ENCODE data around the gene HSD3B2. TPM values are rescaled to one million over a fixed set of nuclear protein-coding genes. Genes with fewer than 3 reads are reported as not detected.

Gene HSD3B2
- total RNA-seq, 4 donors from 2014 or later = 0.72 TPM; not detected in 3

GRCh38 chr1:119469741-119470140, 54.8 kb downstream of the HSD3B2 start:
- WGBS = 71% methylated on average over 1 of the region's 1 CpG
- H3K4me1 ChIP-seq = peaks cover 24% of the 10 kb centered on the region
- TF ChIP-seq POLR2A (IDR thresholded peaks at IDR 0.05) (no peak), POLR2AphosphoS5 (IDR thresholded peaks at IDR 0.05) (no peak), CTCF (IDR thresholded peaks at IDR 0.05) (no peak)

GRCh38 chr1:119470377-119470776, 55.4 kb downstream of the HSD3B2 start:
- Histone ChIP-seq H3K27ac (no peak overlapping the region), H3K27me3 (no peaks in the 10 kb centered on the region), H3K36me3 (no peaks in the 10 kb centered on the region), H3K4me1 (peaks cover 24% of the 10 kb centered on the region), H3K9me3 (no peaks in the 10 kb centered on the region), H3K4me3 (no peak overlapping the region)
- 96% methylated on average over 3 of the region's 3 CpGs for WGBS
- DNase-seq (ENCODE audit: low spot score in 2 of 2) = no peak
- no peak for TF ChIP-seq CTCF (IDR thresholded peaks at IDR 0.05)
- no peak for TF ChIP-seq POLR2AphosphoS5 (IDR thresholded peaks at IDR 0.05)
- TF ChIP-seq POLR2A (IDR thresholded peaks at IDR 0.05) = no peak
- no peak for TF ChIP-seq EP300 (IDR thresholded peaks at IDR 0.05)

More at GRCh38 chr1:119469741-119470140, 54.8 kb downstream of the HSD3B2 start:
- H3K27ac ChIP-seq = no peak overlapping the region
- no peaks in the 10 kb centered on the region for H3K27me3 ChIP-seq
- no peaks in the 10 kb centered on the region for H3K9me3 ChIP-seq
- no peak for DNase-seq (ENCODE audit: low spot score in 2 of 2)
- H3K4me3 ChIP-seq = no peak overlapping the region
- H3K36me3 ChIP-seq = no peaks in the 10 kb centered on the region

GRCh38 chr1:119470958-119471357, 56.0 kb downstream of the HSD3B2 start:
- no peak for DNase-seq (ENCODE audit: low spot score in 2 of 2)
- WGBS = 86% methylated on average over 7 of the region's 7 CpGs
- H3K27me3 ChIP-seq = no peaks in the 10 kb centered on the region
- H3K27ac ChIP-seq = no peak overlapping the region
- H3K4me3 ChIP-seq = no peak overlapping the region
- no peaks in the 10 kb centered on the region for H3K9me3 ChIP-seq
- no peaks in the 10 kb centered on the region for H3K36me3 ChIP-seq
- H3K4me1 ChIP-seq = peaks cover 24% of the 10 kb centered on the region
- TF ChIP-seq EP300 (IDR thresholded peaks at IDR 0.05) (no peak), POLR2AphosphoS5 (IDR thresholded peaks at IDR 0.05) (no peak), CTCF (IDR thresholded peaks at IDR 0.05) (no peak), POLR2A (IDR thresholded peaks at IDR 0.05) (no peak)

GRCh38 chr1:119471566-119471965, 56.6 kb downstream of the HSD3B2 start:
- no peaks in the 10 kb centered on the region for H3K36me3 ChIP-seq
- DNase-seq (ENCODE audit: low spot score in 2 of 2) = no peak
- no peak overlapping the region for H3K4me3 ChIP-seq
- 79% methylated on average over 5 of the region's 5 CpGs for WGBS
- no peaks in the 10 kb centered on the region for H3K27me3 ChIP-seq
- H3K27ac ChIP-seq = no peak overlapping the region
- H3K9me3 ChIP-seq = no peaks in the 10 kb centered on the region
- TF ChIP-seq POLR2AphosphoS5 (IDR thresholded peaks at IDR 0.05) (no peak), EP300 (IDR thresholded peaks at IDR 0.05) (no peak), CTCF (IDR thresholded peaks at IDR 0.05) (no peak), POLR2A (IDR thresholded peaks at IDR 0.05) (no peak)
- H3K4me1 ChIP-seq = peaks cover 18% of the 10 kb centered on the region

GRCh38 chr1:119472080-119472818, 57.3 kb downstream of the HSD3B2 start:
- no peaks in the 10 kb centered on the region for H3K27me3 ChIP-seq
- H3K4me3 ChIP-seq = no peak overlapping the region
- DNase-seq (ENCODE audit: low spot score in 2 of 2) = no peak
- 57% methylated on average over 5 of the region's 5 CpGs for WGBS
- no peaks in the 10 kb centered on the region for H3K9me3 ChIP-seq
- H3K4me1 ChIP-seq = peaks cover 12% of the 10 kb centered on the region
- no peak overlapping the region for H3K27ac ChIP-seq
- TF ChIP-seq CTCF (IDR thresholded peaks at IDR 0.05) (no peak), POLR2A (IDR thresholded peaks at IDR 0.05) (no peak), EP300 (IDR thresholded peaks at IDR 0.05) (no peak), POLR2AphosphoS5 (IDR thresholded peaks at IDR 0.05) (no peak)
- no peaks in the 10 kb centered on the region for H3K36me3 ChIP-seq

Other genes starting within 250 kb of the HSD3B2 start
- gene HAO2, start 46.4 kb upstream of the HSD3B2 start, total RNA-seq = 1 to 10 TPM; 2.2 to 6.8 (median 5.0) TPM
- 10 to 100 TPM in 1 of 4 donors, 1 to 10 TPM in 3; 2.9 to 20.1 (median 5.6) TPM for gene HSD3B1, start 92.1 kb downstream of the HSD3B2 start, total RNA-seq
- 1 to 10 TPM; 2.6 to 8.1 (median 3.7) TPM for gene ZNF697, start 233.1 kb downstream of the HSD3B2 start, total RNA-seq